Activated T-cell treated with anti-CD3 and anti-CD28 coated beads, Interleukin-2, amount 50 U/mL, for 4 hours (primary cell): ENCODE data around the gene RYR1. TPM values are rescaled to one million over a fixed set of nuclear protein-coding genes. Genes with fewer than 3 reads are reported as not detected.

Experiments
- total RNA-seq, 3 donors: library from RNA; stranded (reverse); gene quantifications; one replicate each; pipeline ENCODE4 v1.2.1, GENCODE V29; 2021

RYR1 gene
- total RNA-seq, 3 donors from 2014 or later = 2.3 to 3.9 (median 3.2) TPM

Other genes with a start within 250 kb of the RYR1 start
- gene DPF1, start 209.5 kb upstream of the RYR1 start, total RNA-seq = under 1 TPM; 0.40 to 0.45 (median 0.43) TPM
- 1 to 10 TPM in 1 of 3 donors, under 1 TPM in 2; 0.34 to 1.8 (median 0.46) TPM for gene PPP1R14A, start 177.3 kb upstream of the RYR1 start, total RNA-seq
- gene SPINT2, start 169.1 kb upstream of the RYR1 start, total RNA-seq = 10 to 100 TPM; 15.6 to 27.5 (median 20.6) TPM
- gene C19orf33, start 129.4 kb upstream of the RYR1 start, total RNA-seq = not detected
- gene YIF1B, start 117.7 kb upstream of the RYR1 start, total RNA-seq = 10 to 100 TPM; 48.0 to 60.1 (median 50.4) TPM
- gene KCNK6, start 113.8 kb upstream of the RYR1 start, total RNA-seq = 10 to 100 TPM in 1 of 3 donors, 1 to 10 TPM in 2; 9.2 to 10.9 (median 9.8) TPM
- 1 to 10 TPM; 2.4 to 3.1 (median 3.0) TPM for gene CATSPERG, start 97.9 kb upstream of the RYR1 start, total RNA-seq
- 100 to 1,000 TPM; 331 to 368 (median 337) TPM for gene PSMD8, start 59.1 kb upstream of the RYR1 start, total RNA-seq
- under 1 TPM in 2 of 3 donors, not detected in 1; 0.11 TPM for gene GGN, start 45.7 kb upstream of the RYR1 start, total RNA-seq
- under 1 TPM; 0.46 to 0.74 (median 0.57) TPM for gene SPRED3, start 45.0 kb upstream of the RYR1 start, total RNA-seq
- 10 to 100 TPM; 22.7 to 27.5 (median 24.5) TPM for gene FAM98C, start 30.6 kb upstream of the RYR1 start, total RNA-seq
- gene RASGRP4, start 7.5 kb upstream of the RYR1 start, total RNA-seq = 1 to 10 TPM in 2 of 3 donors, under 1 TPM in 1; 0.66 to 1.4 (median 1.2) TPM
- gene MAP4K1, start 184.3 kb downstream of the RYR1 start, total RNA-seq = 100 to 1,000 TPM; 109 to 130 (median 126) TPM
- gene EIF3K, start 185.5 kb downstream of the RYR1 start, total RNA-seq = 100 to 1,000 TPM; 370 to 409 (median 401) TPM
- 100 to 1,000 TPM; 215 to 233 (median 230) TPM for gene ACTN4, start 214.0 kb downstream of the RYR1 start, total RNA-seq